NCI-H1105 treated with DMSO at 0.1 percent for 48 hours (cell line): Measurements from ENCODE around the gene SHB.

Source experiments
- DNase-seq: peaks from one replicate; lab custom pipeline; 2025; lab: John Stamatoyannopoulos, UW

SHB gene

GRCh38 chr9:38024036-38024681 lies 44.9 kb downstream of the SHB start:
- peak; percentile 74 for DNase-seq

DNA sequence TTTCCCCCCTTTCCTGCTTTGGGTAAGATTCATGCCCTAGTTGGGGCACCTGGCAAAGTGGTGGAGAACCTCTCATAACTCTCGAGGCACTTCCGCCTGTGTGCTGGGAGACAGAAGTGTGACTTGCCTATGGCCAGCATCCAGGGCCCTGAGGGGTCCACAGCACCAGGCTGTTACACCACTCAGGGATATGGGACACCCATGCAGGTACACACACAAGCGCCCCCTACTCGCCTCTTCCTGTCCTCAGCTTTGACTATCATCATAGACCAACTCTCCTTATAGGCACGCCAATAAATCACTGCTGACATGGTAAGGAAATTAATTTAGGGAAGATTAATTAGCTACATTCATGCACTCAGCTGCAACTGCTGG lies 45.4 kb downstream of the SHB start:
- no peak for DNase-seq

DNA sequence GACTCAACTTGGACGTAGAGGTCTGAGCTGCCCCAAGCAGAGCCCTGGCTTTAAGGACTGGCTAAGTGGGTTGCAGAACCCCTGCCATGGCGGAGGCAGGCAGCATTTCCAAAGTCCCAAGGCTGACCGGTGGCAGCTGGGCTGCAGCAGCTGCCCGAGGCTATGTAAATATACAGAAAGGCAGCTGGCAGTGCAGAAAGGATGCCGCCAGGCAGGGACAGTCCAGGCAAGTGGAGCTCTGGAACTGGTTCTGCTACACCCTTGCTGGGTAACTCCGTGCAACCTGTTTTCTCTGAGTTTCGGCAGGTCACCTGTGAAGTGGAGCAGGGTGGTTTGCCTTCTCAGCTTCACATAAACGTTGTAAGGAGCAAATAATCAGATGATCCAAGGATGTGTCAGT lies 46.0 kb downstream of the SHB start:
- peak; percentile 33 for DNase-seq

DNA sequence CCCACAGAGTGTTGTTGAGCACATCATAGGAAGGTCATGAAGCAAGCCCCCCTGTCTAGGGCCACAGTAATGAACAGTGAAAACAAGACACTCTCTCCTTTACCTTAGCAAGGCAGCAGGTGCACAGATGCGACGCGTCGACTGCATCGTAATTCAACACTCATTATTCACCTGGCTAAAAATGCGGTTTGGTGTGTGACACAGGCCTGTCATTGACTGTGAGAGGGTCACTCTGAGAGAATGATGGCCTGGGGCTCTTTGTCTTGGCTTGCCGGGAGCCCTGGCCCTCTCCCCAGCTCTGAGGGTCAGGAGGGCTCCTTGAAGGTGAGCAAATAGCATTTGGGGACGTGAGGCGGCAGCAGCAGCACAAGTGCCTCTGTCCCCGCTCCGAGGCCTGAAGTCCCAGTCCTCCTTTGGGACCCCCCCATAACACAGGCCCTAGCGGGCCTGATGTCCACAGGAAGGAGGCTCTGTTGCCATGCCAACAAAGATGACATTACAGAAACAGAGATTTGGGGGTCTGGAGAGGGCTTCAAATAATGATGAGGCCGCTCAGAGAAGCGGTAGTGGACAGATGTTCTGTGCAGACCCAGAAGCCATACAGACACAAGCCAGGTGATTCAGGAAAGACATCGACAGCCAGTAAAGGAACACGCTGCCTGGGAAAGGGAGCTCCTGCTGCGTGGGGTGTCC lies 46.7 kb downstream of the SHB start:
- peak; percentile 12 for DNase-seq

DNA sequence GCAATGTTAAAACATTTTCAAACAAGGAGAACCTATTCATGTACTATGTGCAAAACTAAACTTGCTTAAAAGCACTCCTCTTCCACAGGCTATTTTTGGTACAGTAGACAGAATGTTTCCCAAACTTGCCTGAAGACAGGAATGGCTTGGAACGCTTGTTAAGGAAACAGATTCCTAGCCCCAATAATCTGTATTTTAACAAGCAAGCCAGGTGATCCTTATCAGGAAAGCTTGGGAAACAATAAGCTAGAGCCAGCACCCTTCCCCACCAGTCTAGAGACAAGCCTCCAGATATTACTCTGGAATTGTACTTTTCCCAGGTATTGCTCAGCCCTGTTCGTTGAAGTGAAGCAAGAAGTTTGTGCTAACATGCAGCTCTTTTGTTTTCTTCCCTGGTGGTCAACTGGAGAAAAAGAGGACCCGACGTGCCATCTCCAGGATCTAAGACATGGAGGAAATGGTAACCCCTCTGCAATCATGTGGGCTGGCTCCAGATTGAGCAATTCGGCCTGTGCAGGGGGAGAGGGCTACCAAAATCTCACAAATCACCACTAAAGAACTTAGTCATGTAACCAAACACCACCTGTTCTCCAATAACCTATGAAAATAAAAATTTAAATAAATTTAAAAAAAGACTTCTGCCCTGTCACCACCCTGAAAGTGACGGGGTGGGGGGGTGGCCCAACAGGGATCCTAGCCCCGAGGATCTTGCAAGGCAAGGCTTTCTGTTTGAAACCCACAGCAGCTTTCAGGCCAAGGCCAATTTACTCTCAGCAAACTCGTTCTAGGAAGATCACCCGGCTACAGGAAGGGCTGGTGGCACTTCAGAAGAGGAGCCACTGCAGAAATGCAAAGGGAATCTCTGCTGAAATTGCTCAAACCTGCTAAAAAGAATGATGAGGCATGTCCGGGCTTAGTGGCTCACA lies 48.6 kb downstream of the SHB start:
- no peak for DNase-seq

DNA sequence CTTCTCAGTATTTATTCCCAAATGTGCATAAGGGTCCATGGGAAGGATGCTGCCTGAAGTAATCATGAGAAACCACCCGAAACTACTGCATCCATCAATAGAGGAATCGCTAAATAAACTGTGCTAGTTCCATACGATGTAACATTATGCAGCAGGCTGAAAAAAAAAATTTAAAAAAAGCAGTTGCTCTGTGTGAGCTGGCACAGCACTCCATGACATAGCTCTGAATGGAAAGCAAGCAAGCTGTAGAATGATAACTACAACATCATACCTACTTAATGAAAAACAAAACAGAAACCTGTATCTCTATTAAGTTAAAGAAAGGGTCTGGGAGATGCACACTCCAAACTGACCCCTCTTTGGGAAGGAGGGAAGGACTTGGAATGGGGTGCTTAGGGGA lies 49.3 kb downstream of the SHB start:
- DNase-seq, result no peak

- DNase-seq, result no peak
These were observed 49.9 kb downstream of the SHB start for GRCh38 chr9:38018958-38019602.

DNA sequence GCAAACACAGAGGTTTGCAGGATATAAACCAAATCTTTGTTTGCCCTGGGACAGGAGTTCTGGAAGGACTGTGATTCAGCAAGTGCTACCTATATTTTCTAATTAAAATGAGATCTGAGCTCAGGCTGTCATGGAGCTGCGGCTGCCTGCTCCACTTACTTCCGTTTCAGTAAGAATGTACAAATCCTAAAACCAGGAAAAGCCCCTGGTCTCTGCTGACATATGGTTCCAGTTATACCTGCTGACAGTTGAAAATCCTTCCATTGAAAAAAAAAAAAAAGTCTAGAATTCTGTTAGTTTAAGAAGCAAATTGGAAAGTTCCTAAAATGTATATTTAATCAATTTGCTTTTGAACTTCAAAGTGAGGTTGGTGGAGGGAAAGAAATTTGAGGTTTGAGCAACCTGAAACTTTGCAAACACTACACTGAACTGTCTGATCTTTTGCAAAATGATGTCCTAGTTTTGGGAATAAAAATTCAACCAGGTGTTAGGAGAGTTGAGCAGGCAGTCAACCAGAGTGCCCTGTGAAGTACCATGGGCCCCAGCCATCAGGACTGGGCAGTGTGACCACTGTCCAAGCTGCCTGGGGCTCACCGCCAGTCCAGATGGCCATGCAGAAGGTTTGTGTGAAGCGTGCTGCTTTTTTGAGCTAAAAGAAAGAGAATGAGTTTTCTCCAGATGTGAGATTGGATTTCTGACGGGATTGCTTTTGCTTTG lies 50.6 kb downstream of the SHB start:
- no peak for DNase-seq

DNA sequence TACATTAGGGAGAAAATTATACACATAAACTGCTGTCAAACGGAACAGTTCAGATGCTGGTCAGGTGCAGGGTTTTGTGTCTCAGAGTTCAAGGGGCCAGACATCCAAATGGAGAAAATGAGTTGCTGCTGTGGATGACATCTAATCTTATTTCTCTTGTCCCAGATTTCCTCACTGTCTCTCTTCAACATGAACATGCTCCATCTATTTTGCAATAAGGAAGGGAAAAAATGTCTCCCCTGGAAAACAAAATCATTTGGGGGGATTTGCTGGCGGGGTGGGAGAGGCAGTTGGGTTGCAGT lies 51.2 kb downstream of the SHB start:
- no peak for DNase-seq

DNA sequence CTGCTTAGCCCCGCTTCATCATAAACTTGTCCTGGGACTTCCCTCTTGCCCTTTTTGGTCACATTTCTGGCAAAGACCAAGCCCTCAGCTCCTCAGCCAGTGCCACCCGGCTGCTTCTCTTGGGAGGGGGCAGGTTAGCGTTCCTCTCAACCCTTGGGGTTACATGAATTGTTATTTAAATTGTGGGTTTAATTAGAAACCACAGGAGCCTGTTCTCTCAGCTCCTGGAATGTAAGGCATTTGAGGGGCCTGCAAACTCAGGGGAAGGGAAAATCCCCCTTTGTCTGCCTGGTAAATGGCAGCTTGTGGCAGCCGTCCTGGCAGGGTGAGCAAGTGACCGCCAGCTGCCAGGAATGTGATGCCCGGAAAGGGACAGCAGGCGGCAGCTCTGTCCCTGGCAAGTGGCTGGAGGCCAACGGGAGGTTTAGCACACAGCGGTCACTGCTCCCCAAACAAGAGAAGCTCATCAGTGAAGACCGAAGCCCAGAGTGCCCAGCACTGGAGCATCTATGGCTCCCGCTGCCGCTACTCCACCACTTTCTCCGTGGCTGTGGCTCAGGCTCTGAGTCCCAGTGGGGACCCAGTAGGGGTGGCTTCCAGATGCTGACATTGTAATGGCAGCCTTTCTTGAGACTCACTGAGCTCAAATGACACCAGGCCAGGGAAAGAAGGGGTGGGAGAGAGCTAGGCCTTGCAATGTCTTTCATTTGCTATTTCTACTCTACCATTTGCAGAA lies 51.7 kb downstream of the SHB start:
- no peak for DNase-seq

- DNase-seq, result no peak
These were observed 52.5 kb downstream of the SHB start for GRCh38 chr9:38016375-38017135.

DNA sequence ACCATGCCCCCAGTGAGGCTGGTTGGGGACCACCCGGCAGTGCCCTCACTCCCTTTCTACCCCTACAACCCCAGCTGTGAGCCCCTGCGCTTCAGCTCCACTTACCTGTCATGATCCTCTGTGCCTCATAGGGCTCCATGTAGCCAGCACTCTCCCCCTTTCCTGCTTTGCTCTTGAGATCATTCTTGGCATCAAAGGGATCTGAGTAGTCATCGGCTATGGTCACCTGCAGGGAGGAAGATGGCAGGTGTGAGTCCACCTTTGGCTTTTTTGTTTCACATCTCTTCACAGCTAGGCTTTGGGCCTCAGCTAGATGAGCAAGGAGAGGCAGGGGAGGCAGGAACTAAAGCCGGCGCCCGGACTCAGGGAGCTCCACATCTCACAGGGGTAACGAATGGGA lies 53.1 kb downstream of the SHB start:
- no peak for DNase-seq

GRCh38 chr9:38015266-38015665 lies 53.8 kb downstream of the SHB start:
- no peak for DNase-seq

DNA sequence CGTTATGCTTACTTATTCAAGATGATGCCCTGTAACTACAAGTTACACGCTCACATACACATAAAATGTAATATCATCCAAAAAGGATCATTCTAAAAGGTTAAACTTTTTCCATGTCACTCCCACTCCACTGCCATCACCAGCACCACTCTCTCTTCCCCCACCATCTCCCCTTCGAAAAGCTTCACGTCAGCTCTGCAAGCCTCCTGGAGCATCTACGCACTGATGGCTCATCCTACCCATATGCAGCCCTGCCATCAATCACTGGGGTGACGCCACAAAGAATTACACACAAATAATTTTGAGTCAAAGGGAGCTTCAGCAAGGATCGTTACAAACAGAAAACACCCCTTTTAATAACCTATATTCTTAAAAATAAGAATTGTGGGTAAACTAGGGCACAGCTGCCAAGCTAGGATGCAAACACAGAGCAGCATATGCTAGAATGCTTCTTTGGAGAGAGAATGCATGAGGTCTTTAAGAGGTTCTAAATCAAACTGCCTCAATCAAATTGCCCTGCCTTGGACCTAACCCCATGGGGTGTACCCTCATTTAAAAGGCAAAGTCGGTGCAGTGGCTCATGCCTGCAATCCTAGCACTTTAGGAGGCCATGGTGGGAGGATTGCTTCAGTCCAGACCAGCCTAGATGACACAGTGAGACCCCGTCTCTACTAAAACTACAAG lies 56.1 kb downstream of the SHB start:
- no peak for DNase-seq

DNA sequence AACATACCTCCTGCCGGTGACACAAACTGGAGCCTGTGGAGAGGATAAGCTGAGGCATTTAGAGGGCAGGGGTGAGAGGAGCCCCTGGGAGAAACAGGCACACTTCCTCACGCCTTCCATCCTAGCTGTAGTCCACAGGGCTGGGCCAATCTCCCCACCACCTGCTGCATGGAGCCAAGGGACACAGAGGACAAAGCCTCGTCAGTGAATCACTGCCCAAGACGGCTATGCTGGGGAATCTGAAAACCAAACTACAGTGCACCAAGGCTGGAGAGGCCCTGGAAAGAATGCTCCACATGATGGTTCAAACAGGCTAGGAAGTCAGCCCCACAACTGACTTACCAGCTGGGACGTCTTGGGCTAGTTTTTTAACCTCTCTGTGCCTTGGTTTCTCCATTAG lies 57.0 kb downstream of the SHB start:
- DNase-seq, result no peak

- DNase-seq, result no peak
These were observed 57.9 kb downstream of the SHB start for GRCh38 chr9:38010918-38011704.

- no peak for DNase-seq
These were observed 59.0 kb downstream of the SHB start for GRCh38 chr9:38009990-38010389.

DNA sequence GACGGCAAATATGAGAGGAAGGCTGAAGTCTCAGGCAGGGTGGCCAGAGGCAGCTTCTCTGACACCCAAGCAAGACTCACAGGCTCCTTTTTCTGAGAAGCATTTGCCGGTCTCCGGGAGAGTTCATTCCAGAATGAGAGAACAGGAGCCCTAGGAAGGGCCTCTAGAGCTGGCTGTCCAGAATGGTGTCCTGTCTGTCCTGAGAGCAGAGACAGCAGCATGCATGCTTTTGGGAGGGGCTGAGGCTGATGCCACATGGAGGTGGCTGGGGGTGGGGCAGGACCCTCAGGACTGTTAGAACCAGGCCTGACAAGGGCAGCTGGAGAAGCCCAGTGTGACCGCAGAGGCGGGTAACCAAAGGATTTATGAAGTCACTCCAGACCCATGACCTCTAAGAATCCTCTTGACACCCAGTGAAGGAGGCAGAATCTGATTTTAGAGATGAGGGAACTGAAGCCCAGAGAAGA lies 60.0 kb downstream of the SHB start:
- no peak for DNase-seq
